Right lobe of liver (tissue), 6 donors: ENCODE results near the gene NPLOC4. TPM values are rescaled to one million over a fixed set of nuclear protein-coding genes. Genes with fewer than 3 reads are reported as not detected.

Experiments used
- ATAC-seq, 4 donors: fragments of 200-7000 bp; cut with Tn5 transposase; one replicate each; pipeline ENCODE4 v1.9.1; 2020; ENCODE audit warnings: mild to moderate bottlenecking in 4 of 4, moderate library complexity in 4 of 4
- DNase-seq, 3 donors: peaks; one replicate each; pipeline ENCODE4 v3.0.0-alpha.2; 2020
- H3K27ac ChIP-seq, 3 donors: fragments of 200-600 bp; one replicate each; pipeline ENCODE4 v1.8.0; 2022
- H3K27me3 ChIP-seq, 2 donors: fragments of 200-600 bp; one replicate each; pipeline ENCODE4 v1.8.0; 2022
- H3K36me3 ChIP-seq, 4 donors: fragments of 200-600 bp; sonication (generic) in 1 of 4; one replicate each; pipeline versions ENCODE4 v1.5.1 to v1.8.0; 2017 to 2022; ENCODE audit warnings: control low read depth in 1 of 4
- H3K4me1 ChIP-seq, 4 donors: fragments of 200-600 bp; sonication (generic) in 1 of 4; one replicate each; pipeline versions ENCODE4 v1.5.1 to v1.8.0; 2017 to 2022; ENCODE audit warnings: control low read depth in 1 of 4
- H3K4me3 ChIP-seq, 3 donors: fragments of 200-600 bp; one replicate each; pipeline ENCODE4 v1.8.0; 2022
- H3K9me3 ChIP-seq, 4 donors: fragments of 200-600 bp; sonication (generic) in 1 of 4; one replicate each; pipeline versions ENCODE4 v1.5.1 to v1.8.0; 2017 to 2022; ENCODE audit warnings: control low read depth in 1 of 4
- POLR2A ChIP-seq: fragments of 450-650 bp; IDR thresholded peaks from one replicate; pipeline ENCODE4 v1.6.1; 2017; ENCODE audit warnings: antibody characterized with exemption, mild to moderate bottlenecking
- WGBS: methylation state at CpG from one replicate; pipeline ENCODE4 v1.1.6; 2018; ENCODE audit warnings: low coverage, low lambda C conversion rate; ENCODE audit not compliant: insufficient coverage; ENCODE audit errors: missing lambda C conversion rate; 5-methylcytosine and 5-hydroxymethylcytosine counted together
- intact Hi-C, 2 donors: fragments of 100-400 bp; cut with DNase I; formaldehyde crosslinking; loops; one replicate each; pipeline versions ENCODE4 v1.11.2 to v1.14.1; 2022
- total RNA-seq, 6 experiments: library from RNA; depleted of rRNA in 2 of 6; stranded (reverse); fragments of >200 nt in 2 of 6; fragmentation: NEBNext Ultra II Directional in 3 of 6; extraction: Animal tissue kit (Norgen Biotek cat#: 25700) in 3 of 6; gene quantifications; one replicate each; pipeline versions ENCODE4 v1.1.0 to v1.2.4, GENCODE V29; 2016 to 2023
- TF ChIP-seq, protein P1 (sequence below), 4 donors: fragments of 200-600 bp in 3 of 4; fragments of 450-650 bp in 1 of 4; IDR thresholded peaks; one replicate each; pipeline versions ENCODE4 v1.5.1 to v1.8.0; 2016 to 2022; ENCODE audit warnings: antibody characterized with exemption in 4 of 4, mild to moderate bottlenecking in 2 of 4
- donor health status: DM: no; HTN: yes; CAD: no.
- donor health status: DM: no; HTN: no; CAD: no.
- donor health status: DM: no; HTN: no; CAD: no.
- donor health status: DM: no; HTN: yes; CAD: no.
- donor health status: DM: no; HTN: yes; CAD: no.

The NPLOC4 gene
- total RNA-seq, 6 experiments from 2014 or later = 46.5 to 63.2 (median 55.8) TPM

DNA sequence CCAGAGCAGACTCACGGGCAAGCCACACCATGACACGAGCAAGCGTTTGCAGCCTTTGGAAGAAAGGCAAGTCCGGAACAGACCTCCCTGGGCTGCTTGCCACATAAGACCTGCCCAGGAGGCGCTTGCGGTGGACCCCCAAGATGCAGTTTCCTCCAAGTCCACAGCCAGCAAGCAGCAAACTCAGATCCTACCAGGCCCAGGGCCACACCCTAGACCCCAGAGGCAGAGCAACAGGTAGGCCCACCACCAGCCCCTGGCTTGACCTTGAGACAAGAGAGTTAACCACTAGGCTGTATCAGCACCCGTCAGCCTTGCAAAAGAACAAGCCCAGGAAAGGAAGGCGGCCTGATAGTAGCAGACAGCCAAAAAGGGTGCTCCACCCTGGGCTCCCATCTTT, 87.1 kb downstream of the NPLOC4 start:
- H3K27ac ChIP-seq = no peak overlapping the region
- no peak overlapping the region for H3K4me3 ChIP-seq
- DNase-seq (peak in 1 of 3 donors; percentile 43), ATAC-seq (no peak)
- H3K4me1 ChIP-seq = peaks cover 0 to 27% (median 7%) of the 10 kb centered on the region in 4 donors
- no peaks in the 10 kb centered on the region for H3K9me3 ChIP-seq
- no peaks in the 10 kb centered on the region for H3K27me3 ChIP-seq
- intact Hi-C loops = loop anchor here in 1 of 2 donors (5.0 kb wide), 1 partner anchor 52 kb away; no protein-coding TSS in a partner anchor
- 40% methylated on average over 2 of the region's 8 CpGs for WGBS
- H3K36me3 ChIP-seq = peaks cover 0 to 27% (median 4%) of the 10 kb centered on the region in 4 donors
- TF ChIP-seq, protein P1, sequence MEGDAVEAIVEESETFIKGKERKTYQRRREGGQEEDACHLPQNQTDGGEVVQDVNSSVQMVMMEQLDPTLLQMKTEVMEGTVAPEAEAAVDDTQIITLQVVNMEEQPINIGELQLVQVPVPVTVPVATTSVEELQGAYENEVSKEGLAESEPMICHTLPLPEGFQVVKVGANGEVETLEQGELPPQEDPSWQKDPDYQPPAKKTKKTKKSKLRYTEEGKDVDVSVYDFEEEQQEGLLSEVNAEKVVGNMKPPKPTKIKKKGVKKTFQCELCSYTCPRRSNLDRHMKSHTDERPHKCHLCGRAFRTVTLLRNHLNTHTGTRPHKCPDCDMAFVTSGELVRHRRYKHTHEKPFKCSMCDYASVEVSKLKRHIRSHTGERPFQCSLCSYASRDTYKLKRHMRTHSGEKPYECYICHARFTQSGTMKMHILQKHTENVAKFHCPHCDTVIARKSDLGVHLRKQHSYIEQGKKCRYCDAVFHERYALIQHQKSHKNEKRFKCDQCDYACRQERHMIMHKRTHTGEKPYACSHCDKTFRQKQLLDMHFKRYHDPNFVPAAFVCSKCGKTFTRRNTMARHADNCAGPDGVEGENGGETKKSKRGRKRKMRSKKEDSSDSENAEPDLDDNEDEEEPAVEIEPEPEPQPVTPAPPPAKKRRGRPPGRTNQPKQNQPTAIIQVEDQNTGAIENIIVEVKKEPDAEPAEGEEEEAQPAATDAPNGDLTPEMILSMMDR (IDR thresholded peaks at IDR 0.05) = no peak
- no peak for TF ChIP-seq POLR2A

- WGBS = 52% methylated on average over 10 of the region's 16 CpGs
- intact Hi-C loops = no loop called here
- no peaks in the 10 kb centered on the region for H3K27me3 ChIP-seq
- H3K4me3 ChIP-seq = no peak overlapping the region
- TF ChIP-seq, protein P1 (IDR thresholded peaks at IDR 0.05) = peak in 3 of 4 donors; percentile 17 to 56 (median 39)
- no peak for TF ChIP-seq POLR2A
- ATAC-seq (peak; percentile 45 to 78 (median 68)), DNase-seq (peak; percentile 83 to 91 (median 87))
- no peak overlapping the region for H3K27ac ChIP-seq
- H3K9me3 ChIP-seq = no peaks in the 10 kb centered on the region
- peaks cover 0 to 27% (median 4%) of the 10 kb centered on the region in 4 donors for H3K36me3 ChIP-seq
- peaks cover 0 to 27% (median 7%) of the 10 kb centered on the region in 4 donors for H3K4me1 ChIP-seq
Observed at GRCh38 chr17:81549031-81549557, 87.8 kb downstream of the NPLOC4 start.

GRCh38 chr17:81547614-81547982, 89.3 kb downstream of the NPLOC4 start:
- H3K27me3 ChIP-seq = no peaks in the 10 kb centered on the region
- peaks cover 0 to 16% (median 3%) of the 10 kb centered on the region in 4 donors for H3K4me1 ChIP-seq
- DNase-seq (no peak), ATAC-seq (no peak)
- H3K27ac ChIP-seq = no peak overlapping the region
- 0% methylated on average over 1 of the region's 14 CpGs for whole genome bisulfite sequencing
- H3K4me3 ChIP-seq = no peak overlapping the region
- H3K9me3 ChIP-seq = no peaks in the 10 kb centered on the region
- H3K36me3 ChIP-seq = peaks cover 0 to 31% (median 4%) of the 10 kb centered on the region in 4 donors
- intact Hi-C loops = no loop called here
- no peak for TF ChIP-seq POLR2A
- TF ChIP-seq, protein P1 (IDR thresholded peaks at IDR 0.05) = no peak

- Histone ChIP-seq H3K4me3 (no peak overlapping the region), H3K36me3 (peaks cover 0 to 31% (median 4%) of the 10 kb centered on the region in 4 donors), H3K4me1 (peaks cover 0 to 16% (median 3%) of the 10 kb centered on the region in 4 donors), H3K27me3 (no peaks in the 10 kb centered on the region), H3K27ac (no peak overlapping the region), H3K9me3 (no peaks in the 10 kb centered on the region)
- intact Hi-C loops = no loop called here
- no peak for TF ChIP-seq POLR2A
- TF ChIP-seq, protein P1 (IDR thresholded peaks at IDR 0.05) = no peak
- DNase-seq (no peak), ATAC-seq (no peak)
- WGBS = 47% methylated on average over 3 of the region's 36 CpGs
Observed at GRCh38 chr17:81546906-81547613, 89.9 kb downstream of the NPLOC4 start.
